HG03469 (cell line): ENCODE results near the gene CHAF1A.

Experiments used
- ATAC-seq: cut with Tn5 transposase; IDR thresholded peaks from one replicate; pipeline ENCODE4 v1.9.1; 2021; ENCODE audit warnings: mild to moderate bottlenecking, moderate library complexity, moderate number of reproducible peaks; ENCODE audit not compliant: unreplicated experiment

The CHAF1A gene

GRCh38 chr19:4365791-4366665 lies 36.4 kb upstream of the CHAF1A start:
- ATAC-seq: no peak

DNA sequence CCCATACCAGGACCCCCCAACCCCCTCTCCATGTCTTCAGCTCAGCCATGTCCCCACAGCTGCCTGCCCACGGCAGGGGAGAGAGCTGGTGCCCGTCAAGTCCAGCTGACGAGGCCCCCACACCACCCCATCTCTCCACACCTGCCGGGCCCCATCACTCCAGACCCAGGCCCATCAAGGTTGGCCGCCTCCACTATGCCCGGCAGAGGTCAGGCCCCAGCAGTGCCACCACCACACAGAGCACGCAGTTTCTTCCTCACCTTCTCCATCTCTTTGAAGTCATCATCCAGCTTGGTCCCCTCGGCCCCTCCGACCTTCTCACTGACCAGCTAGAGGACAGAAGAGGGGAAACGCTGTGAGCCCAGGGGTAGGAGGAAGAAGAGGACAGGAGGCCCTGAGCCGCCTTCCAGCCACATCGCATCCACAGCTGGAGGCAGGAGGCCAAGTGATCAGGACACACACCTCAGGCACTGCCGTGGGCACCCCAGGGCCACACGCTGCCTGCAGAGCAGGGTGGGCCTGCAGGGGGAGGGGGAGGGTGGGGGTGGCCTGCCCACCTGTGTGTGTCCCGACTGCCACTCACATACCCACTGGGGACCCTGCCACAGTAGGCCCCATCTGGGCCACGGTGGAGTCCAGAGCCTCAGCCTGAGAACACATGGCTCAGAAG lies 35.6 kb upstream of the CHAF1A start:
- no peak for ATAC-seq

DNA sequence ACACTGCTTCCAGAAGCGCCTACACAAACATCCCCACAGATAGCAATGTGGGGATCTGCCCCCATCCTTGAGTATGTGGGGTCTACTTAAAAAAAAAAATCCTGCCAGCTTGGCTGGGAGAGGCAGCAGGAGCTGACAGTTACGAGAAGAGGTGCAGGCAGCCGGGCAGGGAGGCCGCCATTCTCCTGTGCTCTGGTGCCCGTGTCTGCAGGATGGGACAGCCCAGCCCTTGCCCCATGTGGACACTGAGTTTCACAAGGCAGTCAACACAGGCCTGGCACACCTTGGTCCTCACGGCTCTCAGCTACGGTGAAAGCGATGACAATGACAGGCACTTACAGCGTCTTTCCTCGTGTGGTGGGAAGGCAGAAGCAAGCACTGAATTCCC lies 35.1 kb upstream of the CHAF1A start:
- no peak for ATAC-seq

- no peak for ATAC-seq
Observed at GRCh38 chr19:4367781-4368127, 34.7 kb upstream of the CHAF1A start.

DNA sequence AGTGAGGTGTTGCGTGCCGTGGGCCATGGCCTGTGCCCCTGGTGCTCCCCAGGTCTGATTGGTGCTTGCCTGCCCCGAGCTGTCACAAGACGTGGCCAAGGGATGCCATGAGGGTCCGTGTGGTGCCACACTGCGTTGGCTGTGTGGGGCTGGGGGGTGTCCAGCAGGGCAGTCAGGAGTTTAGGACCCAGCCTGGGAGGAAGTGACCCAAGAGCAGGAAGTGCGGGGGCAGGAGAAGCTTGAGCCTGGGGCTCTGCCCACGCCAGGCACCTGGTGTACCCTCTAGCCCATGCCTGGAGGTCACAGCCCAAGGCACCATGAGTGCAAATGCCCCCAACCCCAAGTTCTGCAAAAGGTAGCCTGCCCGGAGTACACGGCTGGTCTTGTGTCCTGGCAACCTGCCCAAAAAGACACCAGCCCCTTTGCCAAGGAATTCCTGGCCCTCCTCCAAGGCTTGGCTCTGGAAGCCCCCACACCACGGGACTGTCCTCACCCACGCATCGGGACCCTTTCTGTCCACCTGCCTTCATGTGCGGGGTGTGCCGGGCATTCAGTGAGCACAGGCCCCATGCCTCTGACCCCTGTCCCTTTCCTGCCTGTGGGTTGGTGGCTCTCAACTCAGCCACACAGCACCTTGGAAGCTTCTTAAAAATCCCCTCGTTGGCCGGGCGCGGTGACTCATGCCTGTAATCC lies 34.2 kb upstream of the CHAF1A start:
- no peak for ATAC-seq

GRCh38 chr19:4369109-4369887 lies 33.1 kb upstream of the CHAF1A start:
- ATAC-seq: peak; percentile 41

DNA sequence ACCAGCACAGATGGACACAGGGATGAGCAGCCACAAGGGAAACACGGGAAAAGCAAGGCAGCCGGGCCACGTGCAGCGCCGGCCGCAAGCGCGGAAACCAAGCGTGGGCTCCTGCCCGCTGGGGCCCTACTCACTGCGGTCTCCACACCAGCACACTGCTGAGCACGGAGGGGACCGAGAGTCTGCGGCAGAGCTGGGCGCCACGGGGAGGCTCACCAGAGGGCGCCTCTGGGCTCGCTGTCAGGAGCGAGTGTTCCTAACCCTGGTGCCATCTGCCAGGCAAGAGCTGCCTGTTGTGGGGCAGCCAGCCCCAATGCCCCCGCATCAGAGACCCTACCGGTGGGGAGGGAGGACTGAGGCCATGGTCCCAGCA lies 32.6 kb upstream of the CHAF1A start:
- no peak for ATAC-seq

DNA sequence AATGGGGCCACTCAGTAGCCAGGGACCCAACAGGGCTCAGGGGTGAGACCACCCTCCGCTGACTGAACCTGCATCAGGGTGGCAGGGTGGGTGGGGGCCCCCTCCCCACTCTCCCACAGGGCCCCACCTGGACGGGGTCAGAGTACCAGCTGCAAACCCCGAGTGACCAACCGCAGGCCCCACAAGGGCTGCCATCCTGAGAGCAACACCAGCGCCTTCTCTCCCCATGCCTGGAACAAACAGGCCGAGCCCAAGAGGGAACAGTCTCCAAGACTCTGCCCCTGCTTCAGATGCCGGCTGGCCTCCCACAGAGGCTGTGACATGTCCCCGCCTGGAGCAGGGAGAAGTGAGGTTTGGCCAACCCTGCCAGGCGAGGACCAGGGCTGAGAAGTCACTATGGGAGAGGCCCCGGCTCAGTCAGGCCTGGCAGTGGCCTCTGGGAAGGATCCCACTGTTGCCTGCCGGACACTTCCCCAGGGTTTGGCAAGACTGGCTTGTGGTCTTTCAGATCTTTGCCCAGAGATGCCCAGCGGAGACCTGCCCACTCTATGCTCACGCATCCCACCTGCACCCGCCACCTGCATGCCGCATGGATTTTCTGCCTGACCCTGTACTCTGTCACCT lies 31.9 kb upstream of the CHAF1A start:
- ATAC-seq: no peak

GRCh38 chr19:4371247-4372164 lies 30.9 kb upstream of the CHAF1A start:
- ATAC-seq: no peak

GRCh38 chr19:4372165-4373012 lies 30.1 kb upstream of the CHAF1A start:
- no peak for ATAC-seq

- no peak for ATAC-seq
Observed at GRCh38 chr19:4373013-4373367, 29.4 kb upstream of the CHAF1A start.

DNA sequence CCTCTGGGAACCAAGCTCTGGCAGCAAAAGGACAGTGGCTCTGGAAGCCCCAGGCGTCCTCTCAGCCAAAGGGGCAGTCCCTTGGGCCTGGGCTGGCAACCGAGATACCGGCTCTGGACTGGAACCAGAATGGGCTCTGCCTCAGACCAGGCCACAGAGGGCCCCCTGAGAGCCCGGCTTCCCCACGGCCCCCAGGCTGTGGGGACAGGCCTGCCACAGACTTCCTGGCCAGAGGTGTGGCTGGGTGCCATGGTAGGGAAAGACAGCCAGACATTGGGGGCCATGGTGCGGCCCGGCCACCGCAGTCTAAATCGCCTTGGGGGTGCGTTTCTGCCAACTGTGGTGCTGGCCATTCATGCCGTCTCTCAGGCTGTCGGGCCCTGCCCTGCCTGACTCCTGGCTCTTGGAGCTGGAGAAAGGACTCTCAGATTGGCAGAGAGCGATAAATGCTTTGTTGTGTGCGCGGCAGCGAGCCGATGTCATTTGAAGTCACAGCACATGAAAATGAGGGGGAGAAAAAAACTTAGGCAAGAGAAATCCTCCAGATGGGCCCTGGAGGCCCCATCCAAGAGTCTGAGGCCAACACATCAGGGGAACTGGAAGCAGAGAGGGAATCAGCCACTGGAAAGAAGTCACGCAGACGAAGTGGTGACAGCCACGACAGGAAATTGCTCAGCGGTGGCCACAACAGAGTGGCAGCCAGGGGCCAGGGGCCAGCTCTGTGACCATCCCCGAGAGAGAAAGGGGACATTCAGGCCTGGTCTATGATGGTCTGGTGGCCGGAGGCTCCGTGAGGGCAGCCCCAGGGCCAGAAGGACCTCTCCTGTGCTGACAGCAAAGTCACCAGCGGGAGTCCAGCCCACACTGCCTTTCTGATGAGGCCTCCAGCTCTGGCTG lies 28.6 kb upstream of the CHAF1A start:
- ATAC-seq: no peak

DNA sequence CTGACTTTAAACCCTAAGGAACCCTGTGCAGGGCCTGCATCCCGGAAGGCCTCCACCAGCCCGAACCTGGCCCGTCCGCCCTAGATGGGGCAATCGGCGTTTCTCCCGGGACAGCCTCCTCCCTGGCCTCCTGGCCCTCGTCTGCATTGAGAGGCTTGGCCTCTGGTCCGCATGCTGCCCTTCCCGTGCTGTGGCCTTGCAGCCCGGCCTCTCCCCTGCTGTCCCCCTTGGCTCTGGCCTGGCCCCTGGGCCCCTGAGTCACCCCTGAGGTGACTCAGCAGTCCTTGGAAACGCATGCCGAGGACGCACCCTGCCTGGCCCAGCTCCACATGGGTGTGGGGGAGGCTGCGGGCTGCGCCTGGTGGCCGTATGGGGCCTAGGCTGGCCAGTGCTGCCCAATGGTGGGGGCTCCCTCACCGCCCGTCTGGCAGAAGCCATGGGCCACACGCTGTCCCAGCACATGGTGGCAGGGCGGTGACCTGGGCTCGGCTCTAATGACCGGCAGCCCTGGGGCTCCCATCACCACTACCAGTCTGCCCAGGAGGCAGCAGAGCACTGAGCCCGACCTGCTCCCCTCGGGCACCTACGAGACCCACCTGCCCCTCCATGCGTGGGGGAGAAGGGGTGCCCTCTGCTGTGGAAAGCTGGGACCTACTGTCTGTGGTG lies 27.8 kb upstream of the CHAF1A start:
- ATAC-seq: no peak

- ATAC-seq: no peak
Observed at GRCh38 chr19:4375164-4376027, 27.0 kb upstream of the CHAF1A start.

DNA sequence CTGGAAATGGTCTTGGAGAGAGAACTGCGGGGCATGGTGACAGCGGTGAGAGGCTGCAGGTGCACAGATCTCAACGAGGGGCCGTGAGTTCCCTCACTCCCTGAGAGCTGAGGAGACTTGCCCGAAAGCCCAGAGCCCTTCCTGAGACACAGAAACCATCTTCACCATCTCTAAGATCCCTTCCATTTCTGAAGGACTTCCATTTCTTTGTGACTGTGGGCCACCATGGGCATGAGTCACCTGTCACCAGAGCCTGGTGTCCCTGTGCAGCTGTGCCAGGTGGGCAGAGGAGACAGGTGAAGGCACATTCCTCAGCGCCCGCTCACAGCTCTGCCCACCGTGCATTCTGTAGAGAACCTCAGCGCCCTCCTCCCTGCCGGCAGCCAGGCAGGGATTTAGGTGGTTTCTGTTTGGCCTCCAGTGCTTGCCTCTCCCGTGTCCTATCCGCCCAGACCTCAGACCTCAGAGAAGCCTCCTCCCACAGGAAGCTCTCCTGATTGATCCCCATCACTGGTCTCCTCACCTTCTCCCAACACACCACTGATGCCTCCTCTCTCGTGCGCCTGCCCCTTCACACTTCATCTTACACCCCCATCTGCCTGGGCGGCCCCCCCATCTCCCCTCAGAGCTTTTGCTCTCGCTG lies 26.3 kb upstream of the CHAF1A start:
- ATAC-seq: no peak

- no peak for ATAC-seq
Observed at GRCh38 chr19:4376671-4376990, 25.8 kb upstream of the CHAF1A start.
